CD4-positive, alpha-beta T cell treated with Interleukin-6 for 4 hours (primary cell): ENCODE measurements around the gene DAB2IP.

Experiments used
- DNase-seq: peaks from one replicate; pipeline ENCODE4 v3.0.0-alpha.2; 2020; ENCODE audit warnings: mixed read lengths

The DAB2IP gene

DNA sequence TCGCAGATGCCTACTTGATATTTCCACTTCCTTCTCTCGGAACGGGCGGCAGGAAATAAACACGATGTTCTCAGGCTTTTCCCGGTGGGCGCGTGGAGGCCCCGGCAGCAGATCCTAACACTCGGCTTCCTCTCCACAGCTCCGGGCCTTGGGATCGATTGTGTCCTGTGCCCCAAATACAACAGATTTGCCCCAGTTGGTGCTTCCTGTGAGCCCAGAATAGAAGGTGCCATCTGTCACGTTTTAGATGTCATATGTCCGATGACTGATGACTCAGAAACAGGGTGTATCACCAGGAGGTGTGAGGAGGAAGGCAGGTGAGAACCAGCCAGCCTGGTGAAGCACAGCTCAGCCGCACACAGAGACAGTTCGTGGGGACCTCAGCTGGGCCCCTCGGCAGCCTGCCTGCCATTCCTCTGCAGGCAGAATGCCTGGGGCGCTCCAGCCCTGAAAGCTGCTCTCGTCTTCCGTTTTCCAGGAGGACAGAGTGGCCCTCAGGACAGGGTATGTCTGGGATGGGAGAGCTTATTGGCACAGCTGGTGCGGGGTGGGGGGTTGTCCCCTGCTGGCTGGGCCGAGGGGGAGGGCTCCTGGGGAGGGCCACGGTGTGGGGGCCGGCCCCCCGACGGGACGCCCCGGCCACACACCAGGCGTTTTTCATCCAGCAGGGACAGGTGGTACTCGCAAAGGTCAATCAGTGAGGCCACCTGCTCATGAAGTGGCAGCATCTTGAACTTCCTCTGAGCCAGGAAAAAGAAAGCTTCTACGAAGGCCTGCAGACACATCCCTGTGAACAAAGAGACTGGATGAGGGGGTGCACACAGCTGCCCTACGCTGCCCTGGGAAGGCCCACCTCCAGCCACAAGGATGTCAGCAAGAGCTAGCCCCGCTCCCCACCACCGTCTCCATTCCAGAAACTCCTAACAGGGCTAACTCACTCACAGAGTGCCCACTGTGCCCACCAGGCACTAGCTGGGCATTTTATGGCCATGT, 171.0 kb downstream of the DAB2IP start:
- no peak for DNase-seq

DNA sequence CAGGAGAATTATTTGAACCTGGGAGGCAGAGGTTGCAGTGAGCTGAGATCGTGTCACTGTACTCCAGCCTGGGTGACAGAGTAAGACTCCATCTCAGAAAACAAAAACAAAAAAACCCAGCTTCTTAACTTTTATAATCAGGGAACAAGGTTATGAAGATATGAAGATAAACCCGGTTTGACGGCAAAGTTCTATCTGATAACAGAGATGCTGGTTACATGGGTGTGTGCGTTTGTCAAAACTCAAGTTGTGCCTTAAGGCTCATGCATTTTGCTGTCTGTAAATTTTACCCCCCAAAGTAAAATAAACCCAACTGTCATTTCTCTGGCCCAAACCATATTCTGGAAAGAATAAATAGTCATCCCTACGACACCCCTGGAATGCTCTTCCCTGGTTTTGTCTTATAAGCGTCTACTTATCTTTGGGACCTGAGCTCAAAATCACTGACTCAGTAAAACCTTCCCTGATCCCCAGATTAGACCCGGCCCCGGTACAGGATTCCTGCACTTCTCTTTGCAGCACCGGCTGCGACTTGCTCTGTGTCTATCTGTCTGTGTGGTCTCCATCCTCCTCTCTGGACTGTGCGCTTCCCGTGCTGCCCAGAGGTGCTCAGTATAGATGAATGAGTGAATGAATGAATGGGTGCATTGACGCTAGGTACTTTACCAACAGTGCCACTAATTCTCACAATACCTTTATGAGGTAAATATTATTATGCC, 172.2 kb downstream of the DAB2IP start:
- no peak for DNase-seq

- DNase-seq = no peak
These were observed 173.2 kb downstream of the DAB2IP start for GRCh38 chr9:121824651-121825030.

DNA sequence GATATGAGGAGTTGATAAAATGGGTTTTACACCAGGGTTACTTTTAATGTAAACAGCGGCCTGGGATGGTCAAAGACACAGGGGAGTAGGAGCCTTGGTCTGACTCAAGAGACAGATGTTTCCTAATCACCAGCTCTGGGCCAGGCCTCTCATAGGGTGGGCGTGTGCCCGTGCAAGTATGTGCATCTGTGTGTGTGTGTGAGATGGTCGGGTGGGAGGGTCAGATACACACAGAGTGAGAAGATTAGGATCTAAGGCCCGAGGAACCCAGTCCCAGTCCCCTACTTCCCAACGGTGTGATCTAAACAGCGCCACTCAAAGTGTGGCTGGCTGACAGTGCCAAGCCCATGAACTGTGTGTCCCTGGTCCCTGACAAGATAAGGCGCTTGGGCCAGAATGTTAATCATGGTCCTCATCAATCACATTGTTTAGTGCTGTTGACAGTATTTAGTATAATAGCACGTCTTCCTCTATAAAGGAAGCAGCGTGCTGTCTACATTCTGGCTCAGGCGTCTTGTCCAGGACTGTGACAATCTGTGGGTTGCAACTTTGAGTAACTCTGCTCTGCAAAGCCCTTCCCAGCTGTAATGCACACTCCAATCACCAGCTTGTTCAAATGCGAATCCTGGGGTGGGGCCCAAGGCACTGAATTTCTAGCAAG, 173.7 kb downstream of the DAB2IP start:
- DNase-seq = no peak

- DNase-seq = no peak
These were observed 175.3 kb downstream of the DAB2IP start for GRCh38 chr9:121826711-121827110.

DNA sequence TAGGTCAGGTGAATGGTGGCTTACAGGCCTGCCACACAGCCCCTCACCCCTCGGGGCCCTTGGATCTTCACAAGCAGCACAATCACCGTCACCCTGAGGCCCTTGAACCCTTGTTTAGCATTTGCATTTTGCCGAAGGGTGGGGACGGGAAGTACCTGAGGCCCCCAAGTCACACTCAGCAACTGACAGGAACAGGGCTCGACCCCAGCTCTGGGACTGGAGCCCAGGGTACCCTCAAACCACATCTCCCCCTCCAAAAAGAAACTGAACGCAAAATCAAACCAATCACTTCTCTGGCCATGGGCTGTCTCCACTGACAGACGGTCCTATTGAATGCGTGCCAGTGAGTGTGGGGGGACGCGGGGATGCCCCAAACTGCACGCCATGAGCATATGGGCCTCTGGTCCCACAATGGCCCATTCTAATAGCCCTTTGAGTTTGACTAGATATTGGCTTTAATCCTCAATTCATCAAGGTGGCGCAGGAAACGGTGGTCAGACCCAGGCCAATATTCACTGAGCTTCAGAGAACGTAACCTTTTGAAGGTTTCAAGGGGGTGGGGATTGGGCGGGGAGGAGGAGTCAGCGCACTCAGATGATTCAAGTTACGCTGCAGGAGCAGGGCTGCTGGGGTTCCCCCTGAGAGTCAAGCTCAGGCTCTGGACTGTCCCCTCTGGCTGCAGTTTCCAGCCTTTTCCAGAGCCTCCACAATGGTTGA, 176.0 kb downstream of the DAB2IP start:
- no peak for DNase-seq

DNA sequence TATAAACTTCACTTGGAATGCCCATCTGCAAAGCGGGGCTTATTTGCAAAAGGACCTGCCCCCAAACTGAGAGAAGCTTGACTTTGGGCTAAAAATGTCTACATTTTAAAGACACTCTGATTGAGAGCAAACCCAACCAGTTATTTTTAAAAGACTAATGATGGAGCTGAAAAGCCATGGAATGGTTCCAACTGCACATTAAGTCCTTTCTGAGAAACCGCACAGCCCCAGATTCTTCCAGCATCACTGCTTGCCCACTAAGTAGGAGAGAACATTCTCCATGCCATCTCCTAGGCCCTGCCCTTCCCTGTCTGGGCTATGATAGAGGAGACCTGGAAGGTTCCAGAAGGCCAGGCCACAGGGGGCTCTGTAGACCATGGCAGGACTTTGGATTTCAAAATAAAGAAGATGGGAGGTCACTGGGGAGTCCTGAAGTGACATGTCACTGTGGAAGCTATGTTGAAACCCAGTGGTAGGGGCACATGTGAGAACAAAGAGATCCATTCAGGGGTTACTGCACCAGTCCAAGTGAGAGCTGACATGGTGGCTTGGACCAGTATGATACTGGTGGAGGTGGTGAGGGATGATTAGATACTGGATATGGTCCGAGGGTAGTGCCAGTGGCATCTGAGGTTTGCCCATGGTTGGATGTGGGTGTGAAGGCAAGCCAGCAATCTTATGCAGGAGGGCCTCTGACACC, 179.2 kb downstream of the DAB2IP start:
- no peak for DNase-seq

DNA sequence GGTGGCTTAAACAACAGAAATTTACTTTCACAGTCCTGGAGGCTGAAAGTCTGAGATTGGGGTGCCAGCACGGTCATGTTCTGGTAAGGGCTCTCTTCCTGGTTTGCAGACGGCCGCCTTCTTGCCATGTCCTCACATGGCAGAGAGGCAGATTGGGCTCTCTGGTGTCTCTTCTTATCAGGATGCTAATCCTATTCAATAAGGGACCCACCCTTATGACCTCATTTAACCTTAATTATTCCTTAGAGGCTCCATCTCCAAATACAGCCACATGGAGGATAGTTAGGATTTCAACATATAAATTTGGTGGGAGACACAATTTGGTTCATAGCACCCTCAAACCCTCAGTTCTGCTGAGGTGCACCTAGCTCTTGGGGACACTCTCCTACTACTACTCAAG, 180.4 kb downstream of the DAB2IP start:
- DNase-seq = no peak

GRCh38 chr9:121833061-121833460, 181.6 kb downstream of the DAB2IP start:
- DNase-seq = no peak
